Activated CD8-positive, alpha-beta T cell treated with anti-CD3 and anti-CD28 coated beads for 36 hours (primary cell): ENCODE measurements around the gene BNIP5. TPM values are rescaled to one million over a fixed set of nuclear protein-coding genes. Genes with fewer than 3 reads are reported as not detected.

Experiments
- ATAC-seq: fragments of 200-7000 bp; cut with Tn5 transposase; one replicate; pipeline ENCODE4 v1.10.0; 2021; ENCODE audit warnings: mild to moderate bottlenecking, moderate library complexity
- CTCF ChIA-PET: fragments of 350-600 bp; sonication (Branson Sonifier 250); formaldehyde crosslinking; loops from one replicate; lab custom pipeline; 2021; ENCODE audit warnings: antibody characterized with exemption; lab: Charles Lee
- POLR2A ChIA-PET: fragments of 350-600 bp; sonication (Branson Sonifier 250); formaldehyde crosslinking; loops from one replicate; lab custom pipeline; 2021; ENCODE audit warnings: antibody characterized with exemption; lab: Charles Lee
- DNase-seq: peaks from one replicate; pipeline ENCODE4 v3.0.0-alpha.2; 2020
- H3K27ac Mint-ChIP-seq: one replicate; pipeline ENCODE4 v1.8.0; 2021; ENCODE audit warnings: mild to moderate bottlenecking, mixed read lengths
- H3K27me3 Mint-ChIP-seq: one replicate; pipeline ENCODE4 v1.8.0; 2021; ENCODE audit warnings: mixed read lengths
- H3K36me3 Mint-ChIP-seq: one replicate; pipeline ENCODE4 v1.8.0; 2021; ENCODE audit warnings: low read depth, mixed read lengths
- H3K4me1 Mint-ChIP-seq: one replicate; pipeline ENCODE4 v1.8.0; 2021; ENCODE audit warnings: low read depth, mixed read lengths
- H3K4me3 Mint-ChIP-seq: one replicate; pipeline ENCODE4 v1.8.0; 2021; ENCODE audit warnings: mild to moderate bottlenecking, moderate library complexity, mixed read lengths
- H3K9me3 Mint-ChIP-seq: one replicate; pipeline ENCODE4 v1.8.0; 2021; ENCODE audit warnings: mixed read lengths
- CTCF ChIP-seq: fragments of 200-600 bp; IDR thresholded peaks from one replicate; pipeline ENCODE4 v1.8.0; 2022; ENCODE audit warnings: antibody characterized with exemption, mild to moderate bottlenecking
- intact Hi-C: fragments of 100-400 bp; cut with micrococcal nuclease; formaldehyde crosslinking; loops from one replicate; pipeline ENCODE4 v1.10.0; 2022
- total RNA-seq, 2 experiments: library from RNA; stranded (reverse); gene quantifications; one replicate each; pipeline ENCODE4 v1.2.3, GENCODE V29; 2021

The BNIP5 gene
- total RNA-seq, 2 experiments from 2014 or later = not detected

GRCh38 chr6:36381502-36382389, 45.1 kb upstream of the BNIP5 start:
- ChIA-PET CTCF (interaction anchor here (1.2 to 3.1 kb wide), 4 partner anchors 21 to 377 kb away, joined by 3 to 9 read pairs (median 4); no protein-coding TSS in a partner anchor), POLR2A (interaction anchor here (1.1 kb wide), 1 partner anchor 131 kb away, joined by 3 read pairs; no protein-coding TSS in a partner anchor)
- peaks cover 4% of the 10 kb centered on the region for H3K27me3 Mint-ChIP-seq
- no peak overlapping the region for H3K4me3 Mint-ChIP-seq
- no peaks in the 10 kb centered on the region for H3K36me3 Mint-ChIP-seq
- H3K4me1 Mint-ChIP-seq = peaks cover 7% of the 10 kb centered on the region
- H3K9me3 Mint-ChIP-seq = no peaks in the 10 kb centered on the region
- DNase-seq = no peak
- intact Hi-C loops = no loop called here
- TF ChIP-seq CTCF = no peak
- no peak overlapping the region for H3K27ac Mint-ChIP-seq
- no peak for ATAC-seq

GRCh38 chr6:36380166-36380565, 43.5 kb upstream of the BNIP5 start:
- Mint-ChIP-seq H3K4me1 (peaks cover 2% of the 10 kb centered on the region), H3K27me3 (no peaks in the 10 kb centered on the region), H3K4me3 (no peak overlapping the region), H3K27ac (no peak overlapping the region), H3K9me3 (no peaks in the 10 kb centered on the region), H3K36me3 (no peaks in the 10 kb centered on the region)
- intact Hi-C loops = no loop called here
- no peak for DNase-seq
- POLR2A ChIA-PET = no interaction called here
- CTCF ChIA-PET = interaction anchor here (1.4 to 3.1 kb wide), 2 partner anchors 19 to 379 kb away, joined by 3 to 9 read pairs; no protein-coding TSS in a partner anchor
- TF ChIP-seq CTCF = no peak
- ATAC-seq = no peak

GRCh38 chr6:36378936-36379335, 42.2 kb upstream of the BNIP5 start:
- no peak for TF ChIP-seq CTCF
- H3K27ac Mint-ChIP-seq = no peak overlapping the region
- POLR2A ChIA-PET = interaction anchor here (0.6 kb wide), 1 partner anchor 624 kb away, joined by 3 read pairs; no protein-coding TSS in a partner anchor
- H3K4me1 Mint-ChIP-seq = peaks cover 2% of the 10 kb centered on the region
- ATAC-seq (no peak), DNase-seq (no peak)
- no peaks in the 10 kb centered on the region for H3K27me3 Mint-ChIP-seq
- no peaks in the 10 kb centered on the region for H3K36me3 Mint-ChIP-seq
- no peaks in the 10 kb centered on the region for H3K9me3 Mint-ChIP-seq
- CTCF ChIA-PET = interaction anchor here (1.0 to 3.1 kb wide), 2 partner anchors 18 to 76 kb away, joined by 3 to 9 read pairs; no protein-coding TSS in a partner anchor
- H3K4me3 Mint-ChIP-seq = no peak overlapping the region
- intact Hi-C loops = no loop called here

GRCh38 chr6:36378243-36378920, 41.7 kb upstream of the BNIP5 start:
- no peaks in the 10 kb centered on the region for H3K27me3 Mint-ChIP-seq
- no peaks in the 10 kb centered on the region for H3K9me3 Mint-ChIP-seq
- H3K4me3 Mint-ChIP-seq = no peak overlapping the region
- ChIA-PET CTCF (no interaction called here), POLR2A (no interaction called here)
- intact Hi-C loops = no loop called here
- ATAC-seq (no peak), DNase-seq (no peak)
- H3K36me3 Mint-ChIP-seq = no peaks in the 10 kb centered on the region
- no peak overlapping the region for H3K27ac Mint-ChIP-seq
- no peak for TF ChIP-seq CTCF
- H3K4me1 Mint-ChIP-seq = peaks cover 2% of the 10 kb centered on the region
